Measurements from ENCODE around the gene KIAA0513.

The KIAA0513 gene

DNA sequence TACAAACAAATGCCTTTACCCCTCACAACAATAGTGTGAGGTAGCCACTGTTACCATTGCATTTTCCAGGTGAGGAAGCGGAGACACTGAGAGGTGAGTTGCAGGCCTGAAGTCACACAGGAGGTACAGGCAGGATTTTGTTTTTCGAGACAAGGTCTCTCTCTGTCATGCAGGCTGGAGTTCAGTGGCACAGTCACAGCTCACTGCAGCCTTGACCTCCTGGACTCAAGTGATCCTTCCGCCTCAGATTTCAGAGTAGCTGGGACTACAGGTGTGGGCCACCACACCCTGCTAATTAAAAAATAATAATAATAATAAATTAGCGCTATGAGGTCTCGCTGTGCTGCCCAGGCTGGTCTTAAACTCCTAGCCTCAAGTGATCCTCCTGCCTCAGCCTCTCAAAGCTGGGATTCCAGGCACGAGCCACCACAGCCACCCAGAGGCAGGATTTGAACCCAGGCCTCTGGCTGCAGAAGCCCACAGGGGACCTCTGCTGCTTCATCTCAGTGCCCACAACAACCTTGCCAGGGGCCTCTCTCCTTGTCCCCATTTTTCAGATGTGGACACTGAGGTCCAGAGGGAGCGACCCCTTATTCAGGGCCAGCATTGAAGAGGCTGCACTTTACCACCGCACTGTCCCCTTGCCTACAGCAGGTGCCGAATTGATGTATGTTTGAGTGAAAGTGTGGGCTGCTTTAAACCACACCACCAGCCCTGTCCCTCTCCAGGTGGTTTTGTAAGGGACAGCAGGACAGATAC lies 100.7 kb downstream of the KIAA0513 start:
- H3K4me1 ChIP-seq (ENCODE audit: control insufficient read depth, insufficient read depth, low read length, poor library complexity, severe bottlenecking), result peaks cover 5% of the 10 kb centered on the region
- H3K27ac ChIP-seq (ENCODE audit: insufficient read depth, low read length, poor library complexity, severe bottlenecking), result no peak overlapping the region
- no peak overlapping the region for H3K4me3 ChIP-seq (ENCODE audit: insufficient read depth, low read depth, low read length, poor library complexity, severe bottlenecking)
- no peaks in the 10 kb centered on the region for H3K27me3 ChIP-seq (replicated peaks; ENCODE audit: control insufficient read depth, insufficient read depth, low read length, poor library complexity, severe bottlenecking)
- no peaks in the 10 kb centered on the region for H3K9me3 ChIP-seq (ENCODE audit: control insufficient read depth, low read length)
- no peak for DNase-seq
- H3K36me3 ChIP-seq (ENCODE audit: control insufficient read depth, insufficient read depth, low read length), result no peaks in the 10 kb centered on the region

DNA sequence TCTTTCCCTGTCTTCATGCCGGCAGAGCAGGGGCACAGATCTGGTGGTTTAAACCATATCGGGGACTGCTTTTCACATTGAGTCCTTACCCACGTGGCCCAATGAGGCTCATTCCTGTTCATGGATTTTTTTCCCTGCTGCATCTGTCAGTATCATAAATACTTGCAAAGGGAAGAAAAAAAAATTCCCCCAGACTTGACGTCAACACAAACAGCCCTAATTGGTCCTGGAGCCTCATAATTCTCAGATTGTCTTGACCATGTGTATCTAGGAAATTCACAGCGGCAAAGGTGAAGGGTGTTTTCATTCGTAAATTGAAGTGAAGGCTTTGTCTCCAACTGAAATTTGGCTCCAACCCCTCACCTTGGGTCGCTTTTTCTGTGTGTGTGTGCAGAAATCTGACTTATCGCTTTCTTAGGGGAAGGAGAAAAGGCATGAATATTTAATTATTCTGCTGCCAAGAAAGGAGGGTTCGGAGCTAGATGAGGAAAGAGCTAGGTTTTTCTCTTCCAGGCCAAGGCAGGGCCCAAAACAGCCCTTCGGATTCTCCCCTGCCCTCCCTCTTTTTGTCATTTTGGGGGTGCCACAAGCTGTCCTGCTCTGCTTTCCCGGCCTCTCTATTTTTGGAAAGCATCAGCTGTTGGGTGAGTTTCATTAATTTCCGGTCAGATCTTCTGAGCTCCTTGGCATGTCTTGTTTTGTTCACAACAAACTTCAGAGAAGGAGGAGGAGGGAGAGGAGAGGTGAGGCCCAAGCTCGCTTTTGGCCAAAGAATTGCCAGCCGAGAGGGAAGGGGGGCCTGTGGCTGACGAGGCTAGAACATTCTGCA lies 102.5 kb downstream of the KIAA0513 start:
- Histone ChIP-seq H3K27ac (ENCODE audit: insufficient read depth, low read length, poor library complexity, severe bottlenecking) (no peak overlapping the region), H3K36me3 (ENCODE audit: control insufficient read depth, insufficient read depth, low read length) (no peaks in the 10 kb centered on the region), H3K4me3 (ENCODE audit: insufficient read depth, low read depth, low read length, poor library complexity, severe bottlenecking) (no peak overlapping the region), H3K4me1 (ENCODE audit: control insufficient read depth, insufficient read depth, low read length, poor library complexity, severe bottlenecking) (peaks cover 5% of the 10 kb centered on the region), H3K27me3 (replicated peaks; ENCODE audit: control insufficient read depth, insufficient read depth, low read length, poor library complexity, severe bottlenecking) (no peaks in the 10 kb centered on the region), H3K9me3 (ENCODE audit: control insufficient read depth, low read length) (no peaks in the 10 kb centered on the region)
- DNase-seq, result no peak

DNA sequence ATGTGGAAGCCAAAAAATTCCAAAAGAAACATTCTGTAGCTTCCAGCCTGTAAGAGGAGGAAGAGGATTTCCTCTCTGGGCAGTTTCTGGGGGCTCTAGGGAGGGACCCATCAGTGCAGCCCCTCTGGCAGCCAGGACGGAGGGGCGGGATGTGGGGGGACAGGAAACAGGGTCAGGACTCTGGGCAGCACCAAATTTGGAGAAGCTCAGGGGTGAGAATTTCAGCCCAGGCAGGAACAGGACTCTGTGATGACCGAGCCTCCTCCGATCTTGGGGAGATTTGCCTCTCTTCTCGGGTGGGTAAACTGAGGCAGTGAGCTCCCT lies 103.1 kb downstream of the KIAA0513 start:
- no peak for DNase-seq
- H3K4me3 ChIP-seq (ENCODE audit: insufficient read depth, low read depth, low read length, poor library complexity, severe bottlenecking), result no peak overlapping the region
- H3K9me3 ChIP-seq (ENCODE audit: control insufficient read depth, low read length), result no peaks in the 10 kb centered on the region
- no peaks in the 10 kb centered on the region for H3K27me3 ChIP-seq (replicated peaks; ENCODE audit: control insufficient read depth, insufficient read depth, low read length, poor library complexity, severe bottlenecking)
- no peaks in the 10 kb centered on the region for H3K36me3 ChIP-seq (ENCODE audit: control insufficient read depth, insufficient read depth, low read length)
- no peak overlapping the region for H3K27ac ChIP-seq (ENCODE audit: insufficient read depth, low read length, poor library complexity, severe bottlenecking)
- peaks cover 5% of the 10 kb centered on the region for H3K4me1 ChIP-seq (ENCODE audit: control insufficient read depth, insufficient read depth, low read length, poor library complexity, severe bottlenecking)

DNA sequence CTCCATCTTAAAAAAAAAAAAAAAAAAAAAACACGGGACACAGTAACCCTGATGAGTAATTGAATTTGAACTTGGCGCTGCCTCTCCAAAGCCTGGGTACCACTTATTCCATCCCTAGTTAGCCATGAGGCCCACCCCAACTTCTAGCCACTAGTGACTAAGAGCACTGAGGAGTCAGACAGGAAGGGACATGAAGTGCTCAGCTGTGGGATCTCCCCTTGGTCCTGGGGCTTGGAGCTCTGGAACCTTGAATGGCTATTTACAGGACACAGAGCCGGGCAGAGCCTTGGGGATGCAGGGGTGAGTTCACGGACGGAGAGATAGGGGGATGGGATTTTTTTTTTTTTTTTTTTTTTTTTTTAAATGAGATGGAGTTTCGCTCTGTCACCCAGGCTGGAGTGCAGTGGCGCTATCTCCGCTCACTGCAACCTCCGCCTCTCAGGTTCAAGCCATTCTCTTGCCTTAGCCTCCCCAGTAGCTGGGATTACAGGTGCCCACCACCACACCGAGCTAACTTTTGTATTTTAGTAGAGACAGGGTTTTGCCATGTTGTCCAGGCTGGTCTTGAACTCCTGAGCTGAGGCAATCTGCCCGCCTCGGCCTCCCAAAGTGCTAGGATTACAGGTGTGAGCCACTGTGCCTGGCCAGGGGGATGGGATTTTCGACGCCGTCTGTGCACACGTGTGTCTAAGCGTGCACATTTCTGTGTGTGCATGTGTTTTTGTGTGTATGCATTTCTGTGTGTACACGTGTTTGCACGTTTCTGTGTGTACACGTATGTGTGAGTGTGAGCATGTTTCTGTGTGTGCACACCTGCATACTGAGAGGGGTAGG lies 105.1 kb downstream of the KIAA0513 start:
- DNase-seq, result no peak
- H3K27me3 ChIP-seq (replicated peaks; ENCODE audit: control insufficient read depth, insufficient read depth, low read length, poor library complexity, severe bottlenecking), result no peaks in the 10 kb centered on the region
- no peak overlapping the region for H3K4me3 ChIP-seq (ENCODE audit: insufficient read depth, low read depth, low read length, poor library complexity, severe bottlenecking)
- no peaks in the 10 kb centered on the region for H3K9me3 ChIP-seq (ENCODE audit: control insufficient read depth, low read length)
- H3K4me1 ChIP-seq (ENCODE audit: control insufficient read depth, insufficient read depth, low read length, poor library complexity, severe bottlenecking), result no peaks in the 10 kb centered on the region
- H3K36me3 ChIP-seq (ENCODE audit: control insufficient read depth, insufficient read depth, low read length), result no peaks in the 10 kb centered on the region
- no peak overlapping the region for H3K27ac ChIP-seq (ENCODE audit: insufficient read depth, low read length, poor library complexity, severe bottlenecking)

DNA sequence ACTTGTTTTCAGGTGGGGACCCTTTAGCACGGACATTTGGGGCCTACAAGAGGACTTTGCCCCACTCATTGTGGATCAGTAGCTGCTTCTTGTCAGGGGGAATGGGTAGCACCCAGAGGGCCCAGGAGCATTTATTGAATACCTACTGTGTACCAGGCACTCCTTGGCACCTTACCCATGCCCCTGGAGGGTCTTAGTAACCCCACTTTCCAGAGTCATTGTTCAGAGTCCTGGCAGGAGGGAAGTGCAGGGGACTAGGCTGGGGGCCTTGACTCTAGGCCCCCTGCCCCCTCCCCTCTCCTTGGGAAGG lies 105.7 kb downstream of the KIAA0513 start:
- H3K4me1 ChIP-seq (ENCODE audit: control insufficient read depth, insufficient read depth, low read length, poor library complexity, severe bottlenecking), result no peaks in the 10 kb centered on the region
- no peak overlapping the region for H3K4me3 ChIP-seq (ENCODE audit: insufficient read depth, low read depth, low read length, poor library complexity, severe bottlenecking)
- DNase-seq, result no peak
- no peak overlapping the region for H3K27ac ChIP-seq (ENCODE audit: insufficient read depth, low read length, poor library complexity, severe bottlenecking)
- H3K36me3 ChIP-seq (ENCODE audit: control insufficient read depth, insufficient read depth, low read length), result no peaks in the 10 kb centered on the region
- H3K9me3 ChIP-seq (ENCODE audit: control insufficient read depth, low read length), result no peaks in the 10 kb centered on the region
- no peaks in the 10 kb centered on the region for H3K27me3 ChIP-seq (replicated peaks; ENCODE audit: control insufficient read depth, insufficient read depth, low read length, poor library complexity, severe bottlenecking)

DNA sequence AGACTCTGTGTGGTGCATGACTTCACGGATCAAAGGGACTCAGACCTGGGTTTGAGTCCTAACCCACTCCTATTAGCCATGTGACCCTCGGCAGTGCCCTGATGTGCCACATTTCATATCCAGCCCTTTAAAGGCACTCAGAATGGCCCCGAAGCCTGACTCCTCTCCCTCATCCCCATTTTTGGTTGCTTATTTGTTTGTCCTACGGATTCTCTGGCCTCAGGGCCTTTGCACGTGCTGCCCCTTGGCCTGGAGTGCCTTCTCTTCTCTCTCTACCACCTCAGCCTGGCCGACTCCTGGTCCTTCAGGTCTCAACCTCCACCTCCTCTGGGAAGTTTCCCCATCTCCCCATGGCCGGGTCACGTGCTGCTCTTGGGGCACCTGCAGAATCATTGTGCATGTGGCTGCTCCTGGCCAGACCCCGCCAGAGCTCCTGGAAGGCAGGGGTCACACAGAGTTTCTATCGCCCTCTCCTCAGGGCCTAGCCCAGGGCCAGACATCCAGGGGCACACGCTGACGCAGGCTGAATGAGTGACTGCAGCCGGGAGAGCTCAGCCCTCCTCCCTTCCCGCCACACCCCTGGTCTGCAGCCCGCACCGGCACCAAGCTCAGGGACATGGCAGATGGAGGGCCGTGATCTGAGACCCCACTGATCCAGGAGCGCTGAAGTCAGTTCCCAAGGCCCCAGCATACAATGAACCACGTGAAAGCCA lies 106.6 kb downstream of the KIAA0513 start:
- Histone ChIP-seq H3K36me3 (ENCODE audit: control insufficient read depth, insufficient read depth, low read length) (no peaks in the 10 kb centered on the region), H3K27ac (ENCODE audit: insufficient read depth, low read length, poor library complexity, severe bottlenecking) (no peak overlapping the region), H3K4me1 (ENCODE audit: control insufficient read depth, insufficient read depth, low read length, poor library complexity, severe bottlenecking) (no peaks in the 10 kb centered on the region), H3K9me3 (ENCODE audit: control insufficient read depth, low read length) (no peaks in the 10 kb centered on the region), H3K4me3 (ENCODE audit: insufficient read depth, low read depth, low read length, poor library complexity, severe bottlenecking) (no peak overlapping the region), H3K27me3 (replicated peaks; ENCODE audit: control insufficient read depth, insufficient read depth, low read length, poor library complexity, severe bottlenecking) (no peaks in the 10 kb centered on the region)
- DNase-seq, result no peak

DNA sequence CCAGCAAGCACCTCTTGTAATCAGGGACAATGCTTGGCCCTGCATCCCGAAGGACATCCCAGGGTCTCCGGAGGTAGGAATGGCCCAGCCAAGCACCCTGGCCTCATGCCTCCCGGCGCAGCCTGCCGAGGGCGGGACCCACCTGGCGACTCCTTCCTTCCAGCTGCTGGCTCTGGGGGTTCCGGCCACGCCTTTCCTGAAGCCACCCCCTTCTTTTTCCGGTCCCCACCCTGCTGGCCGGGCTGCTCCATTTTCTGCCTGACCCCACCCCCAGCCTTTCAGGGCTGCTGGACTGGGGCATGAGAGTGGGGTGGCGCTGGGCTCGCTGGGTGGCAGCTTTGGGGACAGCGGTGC lies 107.2 kb downstream of the KIAA0513 start:
- no peaks in the 10 kb centered on the region for H3K27me3 ChIP-seq (replicated peaks; ENCODE audit: control insufficient read depth, insufficient read depth, low read length, poor library complexity, severe bottlenecking)
- H3K27ac ChIP-seq (ENCODE audit: insufficient read depth, low read length, poor library complexity, severe bottlenecking), result no peak overlapping the region
- no peaks in the 10 kb centered on the region for H3K4me1 ChIP-seq (ENCODE audit: control insufficient read depth, insufficient read depth, low read length, poor library complexity, severe bottlenecking)
- H3K36me3 ChIP-seq (ENCODE audit: control insufficient read depth, insufficient read depth, low read length), result no peaks in the 10 kb centered on the region
- no peak overlapping the region for H3K4me3 ChIP-seq (ENCODE audit: insufficient read depth, low read depth, low read length, poor library complexity, severe bottlenecking)
- DNase-seq, result no peak
- H3K9me3 ChIP-seq (ENCODE audit: control insufficient read depth, low read length), result no peaks in the 10 kb centered on the region

DNA sequence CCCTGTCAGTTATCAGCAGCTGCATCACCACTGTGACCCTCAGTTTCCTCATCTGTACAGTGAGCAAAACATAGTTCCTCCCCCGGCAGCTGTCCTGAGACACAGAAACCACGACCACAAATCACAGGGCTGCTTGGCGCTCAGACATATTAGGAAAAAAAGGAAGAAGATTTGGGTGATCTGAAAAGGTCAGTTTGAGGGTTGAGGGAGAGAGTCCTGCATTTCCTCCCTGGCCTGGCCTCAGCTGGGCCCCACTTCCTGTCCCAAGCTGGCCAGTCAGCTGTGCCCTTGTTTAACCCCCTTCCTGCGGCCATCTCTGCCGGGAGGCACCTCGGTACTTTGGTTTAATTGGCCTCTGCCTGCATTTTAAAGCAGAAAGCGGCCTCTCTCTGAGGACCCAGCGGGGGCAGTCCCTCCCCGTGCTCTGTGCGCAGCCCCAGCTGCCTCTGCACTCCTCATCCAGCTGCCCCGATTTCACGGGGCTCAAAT lies 108.7 kb downstream of the KIAA0513 start:
- Histone ChIP-seq H3K36me3 (ENCODE audit: control insufficient read depth, insufficient read depth, low read length) (no peaks in the 10 kb centered on the region), H3K4me3 (ENCODE audit: insufficient read depth, low read depth, low read length, poor library complexity, severe bottlenecking) (no peak overlapping the region), H3K9me3 (ENCODE audit: control insufficient read depth, low read length) (no peaks in the 10 kb centered on the region), H3K27me3 (replicated peaks; ENCODE audit: control insufficient read depth, insufficient read depth, low read length, poor library complexity, severe bottlenecking) (no peaks in the 10 kb centered on the region), H3K4me1 (ENCODE audit: control insufficient read depth, insufficient read depth, low read length, poor library complexity, severe bottlenecking) (no peaks in the 10 kb centered on the region), H3K27ac (ENCODE audit: insufficient read depth, low read length, poor library complexity, severe bottlenecking) (no peak overlapping the region)
- DNase-seq, result no peak

DNA sequence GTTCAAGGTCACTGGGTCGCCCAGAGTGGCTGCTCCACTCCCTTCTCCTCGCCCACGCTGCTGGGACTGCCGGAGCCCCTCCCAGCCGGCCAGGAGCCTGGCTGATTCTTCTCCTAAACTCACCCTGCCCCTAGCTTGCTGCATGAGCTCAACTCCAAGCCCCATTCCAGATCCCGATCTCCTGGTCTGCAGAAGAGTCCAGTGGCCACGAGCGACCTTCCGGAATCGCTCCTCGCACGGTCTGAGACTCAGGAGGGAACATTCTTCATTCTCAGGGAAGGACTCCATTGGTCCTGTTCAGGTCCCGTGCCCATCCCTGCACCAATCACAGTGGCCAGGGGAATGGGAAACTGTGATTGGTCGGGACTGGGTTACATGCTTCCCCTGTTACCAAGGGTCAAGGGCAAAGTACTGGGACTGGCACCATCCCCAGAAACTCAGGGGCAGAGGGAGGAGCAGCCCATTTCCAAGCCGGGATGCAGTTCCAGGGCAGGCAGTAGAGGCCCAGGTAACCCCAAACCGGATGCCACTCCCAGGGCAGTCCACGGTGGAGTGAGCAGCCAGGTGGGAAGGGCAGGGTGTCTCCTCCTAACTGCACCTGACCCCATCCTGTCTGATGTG lies 109.2 kb downstream of the KIAA0513 start:
- Histone ChIP-seq H3K36me3 (ENCODE audit: control insufficient read depth, insufficient read depth, low read length) (no peaks in the 10 kb centered on the region), H3K9me3 (ENCODE audit: control insufficient read depth, low read length) (no peaks in the 10 kb centered on the region), H3K4me3 (ENCODE audit: insufficient read depth, low read depth, low read length, poor library complexity, severe bottlenecking) (no peak overlapping the region), H3K27ac (ENCODE audit: insufficient read depth, low read length, poor library complexity, severe bottlenecking) (no peak overlapping the region), H3K27me3 (replicated peaks; ENCODE audit: control insufficient read depth, insufficient read depth, low read length, poor library complexity, severe bottlenecking) (no peaks in the 10 kb centered on the region), H3K4me1 (ENCODE audit: control insufficient read depth, insufficient read depth, low read length, poor library complexity, severe bottlenecking) (no peaks in the 10 kb centered on the region)
- no peak for DNase-seq
